Measurements from ENCODE around the gene DHX15.
"Not testable (repeated sequence)": the region's sequence is repeated elsewhere in the genome, so short reads cannot be mapped to it uniquely, and the experiment has no call there.

The DHX15 gene

GRCh38 chr4:24544208-24544988 is 40.0 kb downstream of the DHX15 start:
- DNase-seq (ENCODE audit: low read depth in 3 of 3), result no peak

- DNase-seq (ENCODE audit: low read depth in 3 of 3), result no peak
Observed at GRCh38 chr4:24537025-24537424, 47.3 kb downstream of the DHX15 start.

GRCh38 chr4:24535399-24535798 is 49.0 kb downstream of the DHX15 start:
- DNase-seq (ENCODE audit: low read depth in 3 of 3), result no peak

- DNase-seq (ENCODE audit: low read depth in 3 of 3), result no peak
Observed at GRCh38 chr4:24533364-24533763, 51.0 kb downstream of the DHX15 start.

GRCh38 chr4:24529555-24529954 is 54.8 kb downstream of the DHX15 start:
- no peak for DNase-seq (ENCODE audit: low read depth in 3 of 3)

- DNase-seq (ENCODE audit: low read depth in 3 of 3), result no peak
Observed at GRCh38 chr4:24527371-24527770, 57.0 kb downstream of the DHX15 start.

- DNase-seq (ENCODE audit: low read depth in 3 of 3), result no peak
Observed at GRCh38 chr4:24521544-24521943, 62.8 kb downstream of the DHX15 start.

- DNase-seq (ENCODE audit: low read depth in 3 of 3), result no peak
Observed at GRCh38 chr4:24519649-24520048, 64.7 kb downstream of the DHX15 start.

- DNase-seq (ENCODE audit: low read depth in 3 of 3), result no peak
Observed at GRCh38 chr4:24517676-24518075, 66.7 kb downstream of the DHX15 start.

- DNase-seq (ENCODE audit: low read depth in 3 of 3), result no peak
Observed at GRCh38 chr4:24516926-24517325, 67.4 kb downstream of the DHX15 start.

GRCh38 chr4:24515698-24516097 is 68.7 kb downstream of the DHX15 start:
- DNase-seq (ENCODE audit: low read depth in 3 of 3), result no peak

GRCh38 chr4:24514808-24515207 is 69.5 kb downstream of the DHX15 start:
- DNase-seq (ENCODE audit: low read depth in 3 of 3), result no peak

GRCh38 chr4:24513718-24514117 is 70.6 kb downstream of the DHX15 start:
- no peak for DNase-seq (ENCODE audit: low read depth in 3 of 3)

- DNase-seq (ENCODE audit: low read depth in 3 of 3), result no peak
Observed at GRCh38 chr4:24511371-24512063, 72.8 kb downstream of the DHX15 start.

- DNase-seq (ENCODE audit: low read depth in 3 of 3), result no peak
Observed at GRCh38 chr4:24510091-24510490, 74.3 kb downstream of the DHX15 start.

GRCh38 chr4:24508541-24508940 is 75.8 kb downstream of the DHX15 start:
- DNase-seq (ENCODE audit: low read depth in 3 of 3), result no peak

- DNase-seq (ENCODE audit: low read depth in 3 of 3), result no peak
Observed at GRCh38 chr4:24507439-24507838, 76.9 kb downstream of the DHX15 start.

GRCh38 chr4:24503090-24503489 is 81.3 kb downstream of the DHX15 start:
- DNase-seq (ENCODE audit: low read depth in 3 of 3), result not testable (repeated sequence)

GRCh38 chr4:24497221-24497620 is 87.1 kb downstream of the DHX15 start:
- no peak for DNase-seq (ENCODE audit: low read depth in 3 of 3)

- DNase-seq (ENCODE audit: low read depth in 3 of 3), result no peak
Observed at GRCh38 chr4:24496597-24496996, 87.8 kb downstream of the DHX15 start.

GRCh38 chr4:24495388-24495787 is 89.0 kb downstream of the DHX15 start:
- no peak for DNase-seq (ENCODE audit: low read depth in 3 of 3)

- DNase-seq (ENCODE audit: low read depth in 3 of 3), result no peak
Observed at GRCh38 chr4:24489870-24490269, 94.5 kb downstream of the DHX15 start.

- peak; percentile 41 to 65 (median 56) for DNase-seq (ENCODE audit: low read depth in 3 of 3)
Observed at GRCh38 chr4:24488399-24489164, 95.8 kb downstream of the DHX15 start.

Measured in stimulated activated CD4-positive, alpha-beta T cell treated with anti-CD3 and anti-CD28 coated beads, TNF-alpha, amount 100 ng/mL, for 48 hours (primary cell).